SK-N-SH (cell line): Measurements from ENCODE around the gene CDH13. TPM values are rescaled to one million over a fixed set of nuclear protein-coding genes. Genes with fewer than 3 reads are reported as not detected.

ENCODE experiments used
- CTCF ChIA-PET: fragments of 300-600, 350-600 bp; formaldehyde crosslinking; extraction: SDS; loops from one replicate; lab custom pipeline; 2021; lab: Yijun Ruan, JAX
- POLR2A ChIA-PET: fragments of 350-600 bp; sonication (Branson Sonifier 250); formaldehyde crosslinking; extraction: SDS; loops from one replicate; lab custom pipeline; 2020; ENCODE audit warnings: antibody characterized with exemption, inconsistent platforms; lab: Yijun Ruan, JAX
- DNase-seq: peaks from one replicate; pipeline ENCODE4 v3.0.0; 2012
- H2AFZ ChIP-seq: fragments of 200-600 bp; sonication (generic); 2 replicates; pipeline ENCODE4 v1.8.1; 2016; ENCODE audit warnings: antibody characterized with exemption, mild to moderate bottlenecking, low read depth
- H3F3A ChIP-seq: fragments of 200-600 bp; sonication (generic); replicated peaks from 2 replicates; pipeline ENCODE3; 2016; ENCODE audit warnings: antibody characterized with exemption, mild to moderate bottlenecking; ENCODE audit not compliant: insufficient read depth
- H3K27ac ChIP-seq, 2 experiments: fragments of 200-500 bp in 1 of 2; fragments of 200-600 bp in 1 of 2; sonication (Bioruptor generic) in 1 of 2; sonication (generic), shearing (Covaris generic) in 1 of 2; 2 replicates each; pipeline versions ENCODE4 v1.5.1 to v1.6.1; 2014 to 2016; ENCODE audit warnings: low read depth in 2 of 2, inconsistent platforms in 1 of 2, low read length in 1 of 2, mild to moderate bottlenecking in 1 of 2, mixed read lengths in 1 of 2
- H3K27me3 ChIP-seq: fragments of 200-600 bp; sonication (generic), shearing (Covaris generic); 2 replicates; pipeline ENCODE4 v1.6.1; 2016; ENCODE audit warnings: mixed run types; ENCODE audit not compliant: insufficient read depth
- H3K36me3 ChIP-seq, 2 experiments: fragments of 200-500 bp in 1 of 2; fragments of 200-600 bp in 1 of 2; sonication (Bioruptor generic) in 1 of 2; sonication (generic) in 1 of 2; replicated peaks in 1 of 2; 2 replicates each; pipeline versions ENCODE3 to v1.5.1; 2014 to 2016; ENCODE audit warnings: low read length in 1 of 2, mild to moderate bottlenecking in 1 of 2; ENCODE audit not compliant: insufficient read depth in 2 of 2, control insufficient read depth in 1 of 2
- H3K4me1 ChIP-seq, 2 experiments: fragments of 200-500 bp in 1 of 2; fragments of 200-600 bp in 1 of 2; sonication (Bioruptor generic) in 1 of 2; sonication (generic), shearing (Covaris generic) in 1 of 2; 2 replicates each; pipeline versions ENCODE4 v1.5.1 to v1.6.1; 2014 to 2016; ENCODE audit warnings: low read depth in 1 of 2, low read length in 1 of 2, mixed run types in 1 of 2; ENCODE audit not compliant: insufficient read depth in 2 of 2, control insufficient read depth in 1 of 2
- H3K4me2 ChIP-seq: fragments of 200-600 bp; sonication (generic), shearing (Covaris generic); 2 replicates; pipeline ENCODE4 v1.6.1; 2017; ENCODE audit warnings: mixed run types
- H3K4me3 ChIP-seq, 2 experiments: fragments of 200-500 bp in 1 of 2; fragments of 200-600 bp in 1 of 2; sonication (Bioruptor generic) in 1 of 2; sonication (generic), shearing (Covaris generic) in 1 of 2; 2 replicates each; pipeline versions ENCODE4 v1.5.1 to v1.8.1; 2014 to 2016; ENCODE audit warnings: low read depth in 2 of 2, inconsistent platforms in 1 of 2, low read length in 1 of 2, mild to moderate bottlenecking in 1 of 2, mixed read lengths in 1 of 2, moderate library complexity in 1 of 2
- H3K79me2 ChIP-seq: fragments of 200-600 bp; sonication (generic); 2 replicates; pipeline ENCODE4 v1.8.1; 2017; ENCODE audit warnings: mild to moderate bottlenecking; ENCODE audit not compliant: insufficient read depth
- H3K9ac ChIP-seq: fragments of 200-600 bp; sonication (generic); 2 replicates; pipeline ENCODE4 v1.6.1; 2017; ENCODE audit warnings: mixed run types
- H3K9me2 ChIP-seq: fragments of 200-600 bp; sonication (generic); 2 replicates; pipeline ENCODE4 v1.6.1; 2017; ENCODE audit warnings: mixed run types
- H3K9me3 ChIP-seq: fragments of 200-600 bp; sonication (generic); 2 replicates; pipeline ENCODE4 v1.6.1; 2017; ENCODE audit warnings: mixed run types, mild to moderate bottlenecking, moderate library complexity
- H4K20me1 ChIP-seq: fragments of 200-600 bp; sonication (generic); 2 replicates; pipeline ENCODE4 v1.6.1; 2017; ENCODE audit warnings: mild to moderate bottlenecking, mixed run types; ENCODE audit not compliant: insufficient read depth
- CHD2 ChIP-seq: fragments of 150-350 bp; IDR thresholded peaks from 2 replicates; pipeline ENCODE4 v1.6.1; 2018; ENCODE audit warnings: low read length; ENCODE audit not compliant: partially characterized antibody
- ELF1 ChIP-seq: IDR thresholded peaks from 2 replicates; pipeline ENCODE4 v1.4.0; 2012
- EZH2phosphoT487 ChIP-seq: fragments of 200-600 bp; sonication (generic); IDR thresholded peaks from 2 replicates; pipeline ENCODE4 v1.6.1; 2017; ENCODE audit warnings: low read depth, mixed run types, mild to moderate bottlenecking, antibody characterized with exemption, moderate library complexity, borderline replicate concordance
- FOSL2 ChIP-seq: IDR thresholded peaks from 2 replicates; pipeline ENCODE4 v1.4.0; 2012; ENCODE audit warnings: low read depth, mild to moderate bottlenecking, moderate library complexity, borderline replicate concordance
- FOXJ3 ChIP-seq: sonication (generic); formaldehyde crosslinking; IDR thresholded peaks from 2 replicates; pipeline ENCODE4 v1.5.1; 2020; ENCODE audit warnings: mild to moderate bottlenecking, missing genetic modification reagents
- GABPA ChIP-seq: IDR thresholded peaks from 2 replicates; pipeline ENCODE4 v1.4.0; 2012; ENCODE audit warnings: low read depth, mild to moderate bottlenecking
- GATA2 ChIP-seq: sonication (generic); formaldehyde crosslinking; IDR thresholded peaks from 2 replicates; pipeline ENCODE4 v1.5.0; 2020; ENCODE audit warnings: mild to moderate bottlenecking, missing genetic modification reagents
- JUND ChIP-seq: IDR thresholded peaks from 2 replicates; pipeline ENCODE4 v1.4.0; 2012
- MEF2A ChIP-seq: IDR thresholded peaks from 2 replicates; pipeline ENCODE4 v1.4.0; 2012; ENCODE audit warnings: low read depth, borderline replicate concordance
- MXI1 ChIP-seq: IDR thresholded peaks from 2 replicates; pipeline ENCODE4 v1.6.1; 2012; ENCODE audit warnings: mild to moderate bottlenecking, low read depth, low read length, improper control_type of control experiment
- NFIC ChIP-seq: IDR thresholded peaks from 2 replicates; pipeline ENCODE4 v1.4.0; 2012; ENCODE audit warnings: borderline replicate concordance
- NRF1 ChIP-seq: IDR thresholded peaks from 2 replicates; pipeline ENCODE4 v1.6.1; 2012; ENCODE audit warnings: low read depth, mild to moderate bottlenecking, low read length
- POLR2AphosphoS5 ChIP-seq: IDR thresholded peaks from 2 replicates; pipeline ENCODE4 v1.6.1; 2012; ENCODE audit warnings: low read depth, low read length
- RAD21 ChIP-seq: IDR thresholded peaks from 2 replicates; pipeline ENCODE4 v1.6.1; 2012; ENCODE audit warnings: mild to moderate bottlenecking, low read length
- RFX5 ChIP-seq: IDR thresholded peaks from 2 replicates; pipeline ENCODE4 v1.6.1; 2012; ENCODE audit warnings: mild to moderate bottlenecking, improper control_type of control experiment, low read length
- SIN3A ChIP-seq: IDR thresholded peaks from 2 replicates; pipeline ENCODE4 v1.6.1; 2012; ENCODE audit warnings: low read depth, mild to moderate bottlenecking, low read length, moderate library complexity, borderline replicate concordance
- TAF1 ChIP-seq: IDR thresholded peaks from 2 replicates; pipeline ENCODE4 v1.6.1; 2012; ENCODE audit warnings: low read depth, mild to moderate bottlenecking, low read length, moderate library complexity, borderline replicate concordance
- TCF12 ChIP-seq: IDR thresholded peaks from 2 replicates; pipeline ENCODE4 v1.4.0; 2012
- TEAD4 ChIP-seq: IDR thresholded peaks from 2 replicates; pipeline ENCODE4 v1.4.0; 2012; ENCODE audit warnings: mild to moderate bottlenecking, borderline replicate concordance; ENCODE audit not compliant: insufficient read depth
- YY1 ChIP-seq: IDR thresholded peaks from 2 replicates; pipeline ENCODE4 v1.4.0; 2012; ENCODE audit warnings: low read depth, mild to moderate bottlenecking
- WGBS: methylation state at CpG from one replicate; pipeline ENCODE4 v1.1.6; 2017; ENCODE audit warnings: low lambda C conversion rate; 5-methylcytosine and 5-hydroxymethylcytosine counted together
- polyA plus RNA-seq, 3 experiments: library from polyadenylated mRNA; depleted of rRNA; stranded (reverse); fragments of >200 nt; gene quantifications; 2 replicates each; pipeline ENCODE4 v1.2.3, GENCODE V29; 2012
- TF ChIP-seq, protein P1 (sequence below): IDR thresholded peaks from 2 replicates; pipeline ENCODE4 v1.6.1; 2012; ENCODE audit warnings: mild to moderate bottlenecking, low read depth, low read length, moderate library complexity
- TF ChIP-seq, protein P2 (sequence below): fragments of 200-600 bp; sonication (generic); IDR thresholded peaks from 2 replicates; pipeline ENCODE4 v1.6.1; 2017; ENCODE audit warnings: antibody characterized with exemption, mild to moderate bottlenecking, moderate library complexity
- TF ChIP-seq, protein P3 (sequence below): IDR thresholded peaks from 2 replicates; pipeline ENCODE4; 2012
- TF ChIP-seq, protein P4 (sequence below): IDR thresholded peaks from 2 replicates; pipeline ENCODE4 v1.4.0; 2012; ENCODE audit warnings: low read depth, borderline replicate concordance

Gene CDH13
- polyA plus RNA-seq, 1 of the 3 experiments (the other 2 are of a cell fraction) = 93.0 TPM

DNA sequence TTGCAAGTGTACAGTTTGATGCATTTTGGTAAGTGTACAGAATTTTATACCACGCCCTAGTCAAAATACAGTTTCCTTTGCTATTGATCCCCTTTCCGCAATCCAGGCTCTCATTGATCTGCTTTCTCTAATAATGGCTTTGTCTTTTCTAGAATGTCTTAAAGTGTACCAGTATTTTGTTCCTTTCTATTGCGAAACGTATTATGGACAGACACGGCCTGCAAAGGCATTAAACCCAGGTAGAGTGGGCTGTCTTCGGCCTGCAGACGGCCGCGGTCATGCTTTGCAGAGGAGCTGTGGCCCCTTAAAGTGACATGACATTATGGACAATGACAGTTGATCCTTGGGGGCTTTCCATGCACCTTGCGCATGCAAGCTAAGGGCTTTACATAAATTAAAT, 1165.1 kb downstream of the CDH13 start:
- H3K27ac ChIP-seq = no peak overlapping the region
- H3K36me3 ChIP-seq = no peaks in the 10 kb centered on the region
- no peak for TF ChIP-seq ELF1
- no peak for TF ChIP-seq GATA2 (CRISPR knock-in tag)
- no peak for TF ChIP-seq TAF1
- TF ChIP-seq CHD2 = no peak
- TF ChIP-seq POLR2AphosphoS5 = no peak
- no peak for TF ChIP-seq SIN3A
- TF ChIP-seq GABPA = no peak
- no peak for TF ChIP-seq YY1
- no peak for TF ChIP-seq JUND
- H3K4me3 ChIP-seq = no peak overlapping the region
- no peaks in the 10 kb centered on the region for H3K9me3 ChIP-seq
- CTCF ChIA-PET = no interaction called here
- H3F3A ChIP-seq = no peaks in the 10 kb centered on the region
- WGBS = 76% methylated on average over 10 of the region's 10 CpGs
- no peaks in the 10 kb centered on the region for H3K9me2 ChIP-seq
- H3K4me1 ChIP-seq = no peaks in the 10 kb centered on the region
- H4K20me1 ChIP-seq = no peaks in the 10 kb centered on the region
- no peaks in the 10 kb centered on the region for H3K79me2 ChIP-seq
- H2AFZ ChIP-seq = no peak overlapping the region
- no peaks in the 10 kb centered on the region for H3K27me3 ChIP-seq
- no peak overlapping the region for H3K4me2 ChIP-seq
- DNase-seq = no peak
- no peak overlapping the region for H3K9ac ChIP-seq
- POLR2A ChIA-PET = no interaction called here

DNA sequence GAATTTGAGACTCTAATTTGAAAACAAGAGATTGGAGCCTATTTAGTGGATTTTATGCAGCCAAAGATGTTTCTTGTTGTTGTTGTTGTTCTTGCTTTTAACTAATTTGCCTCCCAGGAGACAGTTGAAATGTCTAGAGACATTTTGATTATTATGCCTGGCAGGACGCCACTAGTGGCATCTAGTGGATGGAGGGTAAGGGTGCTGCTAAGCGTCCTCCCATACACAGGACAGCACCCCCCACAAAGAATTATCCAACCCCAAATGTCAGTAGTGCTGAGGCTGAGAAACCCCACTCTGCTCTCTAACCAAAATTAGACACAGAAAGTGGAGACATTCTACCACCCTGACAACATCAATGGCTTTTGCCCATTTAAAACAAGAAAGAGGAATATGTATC, 1165.6 kb downstream of the CDH13 start:
- Histone ChIP-seq H3F3A (no peaks in the 10 kb centered on the region), H3K36me3 (no peaks in the 10 kb centered on the region), H3K27me3 (no peaks in the 10 kb centered on the region), H3K9me3 (no peaks in the 10 kb centered on the region), H3K27ac (no peak overlapping the region), H3K9ac (no peak overlapping the region), H3K4me2 (no peak overlapping the region), H3K4me1 (no peaks in the 10 kb centered on the region), H4K20me1 (no peaks in the 10 kb centered on the region), H3K79me2 (no peaks in the 10 kb centered on the region), H3K4me3 (no peak overlapping the region), H2AFZ (no peak overlapping the region), H3K9me2 (no peaks in the 10 kb centered on the region)
- TF ChIP-seq JUND = no peak
- TF ChIP-seq NRF1 = no peak
- no peak for TF ChIP-seq TCF12
- no peak for TF ChIP-seq NFIC
- no peak for TF ChIP-seq EZH2phosphoT487
- TF ChIP-seq FOXJ3 = no peak
- no peak for TF ChIP-seq FOSL2
- no peak for TF ChIP-seq TEAD4
- TF ChIP-seq TAF1 = no peak
- TF ChIP-seq MEF2A = no peak
- no peak for TF ChIP-seq YY1
- TF ChIP-seq RFX5 = no peak
- TF ChIP-seq, protein P1, sequence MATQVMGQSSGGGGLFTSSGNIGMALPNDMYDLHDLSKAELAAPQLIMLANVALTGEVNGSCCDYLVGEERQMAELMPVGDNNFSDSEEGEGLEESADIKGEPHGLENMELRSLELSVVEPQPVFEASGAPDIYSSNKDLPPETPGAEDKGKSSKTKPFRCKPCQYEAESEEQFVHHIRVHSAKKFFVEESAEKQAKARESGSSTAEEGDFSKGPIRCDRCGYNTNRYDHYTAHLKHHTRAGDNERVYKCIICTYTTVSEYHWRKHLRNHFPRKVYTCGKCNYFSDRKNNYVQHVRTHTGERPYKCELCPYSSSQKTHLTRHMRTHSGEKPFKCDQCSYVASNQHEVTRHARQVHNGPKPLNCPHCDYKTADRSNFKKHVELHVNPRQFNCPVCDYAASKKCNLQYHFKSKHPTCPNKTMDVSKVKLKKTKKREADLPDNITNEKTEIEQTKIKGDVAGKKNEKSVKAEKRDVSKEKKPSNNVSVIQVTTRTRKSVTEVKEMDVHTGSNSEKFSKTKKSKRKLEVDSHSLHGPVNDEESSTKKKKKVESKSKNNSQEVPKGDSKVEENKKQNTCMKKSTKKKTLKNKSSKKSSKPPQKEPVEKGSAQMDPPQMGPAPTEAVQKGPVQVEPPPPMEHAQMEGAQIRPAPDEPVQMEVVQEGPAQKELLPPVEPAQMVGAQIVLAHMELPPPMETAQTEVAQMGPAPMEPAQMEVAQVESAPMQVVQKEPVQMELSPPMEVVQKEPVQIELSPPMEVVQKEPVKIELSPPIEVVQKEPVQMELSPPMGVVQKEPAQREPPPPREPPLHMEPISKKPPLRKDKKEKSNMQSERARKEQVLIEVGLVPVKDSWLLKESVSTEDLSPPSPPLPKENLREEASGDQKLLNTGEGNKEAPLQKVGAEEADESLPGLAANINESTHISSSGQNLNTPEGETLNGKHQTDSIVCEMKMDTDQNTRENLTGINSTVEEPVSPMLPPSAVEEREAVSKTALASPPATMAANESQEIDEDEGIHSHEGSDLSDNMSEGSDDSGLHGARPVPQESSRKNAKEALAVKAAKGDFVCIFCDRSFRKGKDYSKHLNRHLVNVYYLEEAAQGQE = no peak
- no peak for TF ChIP-seq ELF1
- TF ChIP-seq, protein P2, sequence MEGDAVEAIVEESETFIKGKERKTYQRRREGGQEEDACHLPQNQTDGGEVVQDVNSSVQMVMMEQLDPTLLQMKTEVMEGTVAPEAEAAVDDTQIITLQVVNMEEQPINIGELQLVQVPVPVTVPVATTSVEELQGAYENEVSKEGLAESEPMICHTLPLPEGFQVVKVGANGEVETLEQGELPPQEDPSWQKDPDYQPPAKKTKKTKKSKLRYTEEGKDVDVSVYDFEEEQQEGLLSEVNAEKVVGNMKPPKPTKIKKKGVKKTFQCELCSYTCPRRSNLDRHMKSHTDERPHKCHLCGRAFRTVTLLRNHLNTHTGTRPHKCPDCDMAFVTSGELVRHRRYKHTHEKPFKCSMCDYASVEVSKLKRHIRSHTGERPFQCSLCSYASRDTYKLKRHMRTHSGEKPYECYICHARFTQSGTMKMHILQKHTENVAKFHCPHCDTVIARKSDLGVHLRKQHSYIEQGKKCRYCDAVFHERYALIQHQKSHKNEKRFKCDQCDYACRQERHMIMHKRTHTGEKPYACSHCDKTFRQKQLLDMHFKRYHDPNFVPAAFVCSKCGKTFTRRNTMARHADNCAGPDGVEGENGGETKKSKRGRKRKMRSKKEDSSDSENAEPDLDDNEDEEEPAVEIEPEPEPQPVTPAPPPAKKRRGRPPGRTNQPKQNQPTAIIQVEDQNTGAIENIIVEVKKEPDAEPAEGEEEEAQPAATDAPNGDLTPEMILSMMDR = no peak
- TF ChIP-seq MXI1 = no peak
- TF ChIP-seq, protein P3, sequence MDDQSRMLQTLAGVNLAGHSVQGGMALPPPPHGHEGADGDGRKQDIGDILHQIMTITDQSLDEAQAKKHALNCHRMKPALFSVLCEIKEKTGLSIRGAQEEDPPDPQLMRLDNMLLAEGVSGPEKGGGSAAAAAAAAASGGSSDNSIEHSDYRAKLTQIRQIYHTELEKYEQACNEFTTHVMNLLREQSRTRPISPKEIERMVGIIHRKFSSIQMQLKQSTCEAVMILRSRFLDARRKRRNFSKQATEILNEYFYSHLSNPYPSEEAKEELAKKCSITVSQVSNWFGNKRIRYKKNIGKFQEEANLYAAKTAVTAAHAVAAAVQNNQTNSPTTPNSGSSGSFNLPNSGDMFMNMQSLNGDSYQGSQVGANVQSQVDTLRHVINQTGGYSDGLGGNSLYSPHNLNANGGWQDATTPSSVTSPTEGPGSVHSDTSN = no peak
- TF ChIP-seq GATA2 (CRISPR knock-in tag) = no peak
- TF ChIP-seq, protein P4, sequence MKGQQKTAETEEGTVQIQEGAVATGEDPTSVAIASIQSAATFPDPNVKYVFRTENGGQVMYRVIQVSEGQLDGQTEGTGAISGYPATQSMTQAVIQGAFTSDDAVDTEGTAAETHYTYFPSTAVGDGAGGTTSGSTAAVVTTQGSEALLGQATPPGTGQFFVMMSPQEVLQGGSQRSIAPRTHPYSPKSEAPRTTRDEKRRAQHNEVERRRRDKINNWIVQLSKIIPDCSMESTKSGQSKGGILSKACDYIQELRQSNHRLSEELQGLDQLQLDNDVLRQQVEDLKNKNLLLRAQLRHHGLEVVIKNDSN = no peak
- TF ChIP-seq RAD21 = no peak
- ChIA-PET POLR2A (no interaction called here), CTCF (no interaction called here)
- WGBS = 31% methylated on average over 2 of the region's 2 CpGs
- DNase-seq = no peak
